ENCODE results near the gene PRIM1.
"Not testable (repeated sequence)": the region's sequence is repeated elsewhere in the genome, so short reads cannot be mapped to it uniquely, and the experiment has no call there.

The PRIM1 gene

DNA sequence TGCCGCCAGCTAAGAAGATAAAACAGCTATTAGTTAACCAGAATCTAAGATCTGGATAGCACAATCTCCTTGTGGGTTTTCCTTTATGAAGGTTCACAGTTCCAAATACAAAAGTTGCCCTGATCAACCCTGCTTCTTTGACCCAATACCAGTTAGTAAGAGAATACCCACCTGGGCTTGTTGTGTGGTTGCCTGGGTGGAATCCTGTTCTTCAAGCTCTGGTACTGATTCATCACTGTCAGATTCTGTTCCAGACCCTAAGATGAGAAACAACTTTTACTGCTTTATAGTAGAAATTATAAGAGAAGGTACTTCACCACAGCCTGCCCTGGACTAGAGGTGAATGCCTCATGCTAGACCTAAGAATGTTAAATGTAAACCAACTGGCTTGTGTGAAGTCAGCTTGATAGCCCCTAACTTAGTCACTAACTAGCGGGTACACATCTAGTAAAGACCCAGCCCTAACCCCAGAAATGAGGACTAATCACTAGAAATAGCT lies 37.6 kb downstream of the PRIM1 start:
- no peak for FAIRE-seq
- TF ChIP-seq, protein P1, sequence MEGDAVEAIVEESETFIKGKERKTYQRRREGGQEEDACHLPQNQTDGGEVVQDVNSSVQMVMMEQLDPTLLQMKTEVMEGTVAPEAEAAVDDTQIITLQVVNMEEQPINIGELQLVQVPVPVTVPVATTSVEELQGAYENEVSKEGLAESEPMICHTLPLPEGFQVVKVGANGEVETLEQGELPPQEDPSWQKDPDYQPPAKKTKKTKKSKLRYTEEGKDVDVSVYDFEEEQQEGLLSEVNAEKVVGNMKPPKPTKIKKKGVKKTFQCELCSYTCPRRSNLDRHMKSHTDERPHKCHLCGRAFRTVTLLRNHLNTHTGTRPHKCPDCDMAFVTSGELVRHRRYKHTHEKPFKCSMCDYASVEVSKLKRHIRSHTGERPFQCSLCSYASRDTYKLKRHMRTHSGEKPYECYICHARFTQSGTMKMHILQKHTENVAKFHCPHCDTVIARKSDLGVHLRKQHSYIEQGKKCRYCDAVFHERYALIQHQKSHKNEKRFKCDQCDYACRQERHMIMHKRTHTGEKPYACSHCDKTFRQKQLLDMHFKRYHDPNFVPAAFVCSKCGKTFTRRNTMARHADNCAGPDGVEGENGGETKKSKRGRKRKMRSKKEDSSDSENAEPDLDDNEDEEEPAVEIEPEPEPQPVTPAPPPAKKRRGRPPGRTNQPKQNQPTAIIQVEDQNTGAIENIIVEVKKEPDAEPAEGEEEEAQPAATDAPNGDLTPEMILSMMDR (IDR thresholded peaks at IDR 0.05; ENCODE audit: insufficient read depth, missing control alignments) = no peak
- DNase-seq (ENCODE audit: insufficient read length, low spot score) = no peak

DNA sequence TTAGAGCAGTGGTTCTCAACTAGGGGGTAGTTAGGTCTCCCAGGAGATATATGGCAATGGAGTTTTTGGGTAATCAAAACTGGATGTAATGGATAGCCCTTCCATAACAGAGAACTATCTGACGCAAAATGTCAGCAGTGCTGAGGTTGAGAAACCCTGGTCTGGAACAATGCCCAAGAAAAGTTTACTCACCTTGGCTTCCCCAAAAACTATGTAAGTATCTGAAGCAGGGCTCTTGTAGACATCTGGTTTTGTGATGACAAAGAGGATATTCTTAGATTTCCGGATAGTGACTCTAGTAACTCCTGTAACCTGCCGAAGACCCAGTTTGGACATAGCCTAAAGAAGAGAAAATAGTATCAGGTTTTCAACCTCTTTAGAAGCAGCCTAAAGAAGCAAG lies 38.8 kb downstream of the PRIM1 start:
- FAIRE-seq (no peak), DNase-seq (ENCODE audit: insufficient read length, low spot score) (no peak)
- TF ChIP-seq, protein P1 (IDR thresholded peaks at IDR 0.05; ENCODE audit: insufficient read depth, missing control alignments) = no peak

DNA sequence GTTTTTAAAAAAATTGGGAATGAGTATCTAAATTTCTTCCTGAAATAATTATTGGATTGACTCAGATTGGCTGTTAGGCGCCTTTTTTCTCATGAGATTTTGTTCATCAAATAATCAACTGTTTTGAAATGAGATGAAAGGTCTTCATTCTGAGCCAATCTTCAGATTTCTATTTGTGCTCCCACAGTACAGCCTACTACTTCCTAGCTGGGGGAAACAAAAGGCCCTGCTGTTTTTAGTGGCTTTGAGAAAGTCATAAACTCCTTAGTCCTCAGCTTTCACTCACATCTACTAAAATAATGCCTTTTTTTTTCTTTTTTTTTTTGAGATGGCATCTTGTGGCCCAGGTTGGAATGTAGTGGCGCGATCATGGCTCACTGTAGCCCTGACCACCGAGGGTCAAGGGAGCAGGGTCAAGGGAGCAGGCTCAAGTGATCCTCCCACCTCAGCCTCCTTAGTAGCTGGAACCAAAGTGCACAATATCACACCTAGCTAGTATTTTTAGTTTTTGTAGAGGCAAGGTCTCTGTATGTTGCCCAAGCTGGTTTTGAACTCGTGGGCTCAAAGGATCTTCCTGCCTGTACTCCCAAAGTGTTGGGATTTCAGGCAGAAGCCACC lies 42.3 kb downstream of the PRIM1 start:
- DNase-seq (ENCODE audit: insufficient read length, low spot score) = no peak
- TF ChIP-seq, protein P1 (IDR thresholded peaks at IDR 0.05; ENCODE audit: insufficient read depth, missing control alignments) = no peak
- FAIRE-seq = no peak

DNA sequence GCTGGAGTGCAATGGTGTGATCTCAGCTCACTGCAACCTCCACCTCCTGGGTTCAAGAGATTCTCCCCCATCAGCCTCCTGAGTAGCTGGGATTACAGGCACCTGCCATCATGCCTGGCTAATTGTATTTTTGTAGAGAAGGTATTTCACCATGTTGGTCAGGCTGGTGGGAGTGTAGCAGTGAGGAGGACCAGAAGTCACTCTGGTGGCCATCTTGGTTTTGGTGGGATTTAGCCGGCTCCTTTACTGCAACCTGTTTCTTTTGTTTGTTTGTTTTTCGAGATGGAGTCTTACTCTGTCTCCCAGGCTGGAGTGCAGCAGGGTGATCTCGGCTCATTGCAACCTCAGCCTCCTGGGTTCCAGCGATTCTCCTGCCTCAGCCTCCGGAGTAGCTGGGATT lies 47.6 kb downstream of the PRIM1 start:
- not testable (repeated sequence) for DNase-seq (ENCODE audit: insufficient read length, low spot score); FAIRE-seq

DNA sequence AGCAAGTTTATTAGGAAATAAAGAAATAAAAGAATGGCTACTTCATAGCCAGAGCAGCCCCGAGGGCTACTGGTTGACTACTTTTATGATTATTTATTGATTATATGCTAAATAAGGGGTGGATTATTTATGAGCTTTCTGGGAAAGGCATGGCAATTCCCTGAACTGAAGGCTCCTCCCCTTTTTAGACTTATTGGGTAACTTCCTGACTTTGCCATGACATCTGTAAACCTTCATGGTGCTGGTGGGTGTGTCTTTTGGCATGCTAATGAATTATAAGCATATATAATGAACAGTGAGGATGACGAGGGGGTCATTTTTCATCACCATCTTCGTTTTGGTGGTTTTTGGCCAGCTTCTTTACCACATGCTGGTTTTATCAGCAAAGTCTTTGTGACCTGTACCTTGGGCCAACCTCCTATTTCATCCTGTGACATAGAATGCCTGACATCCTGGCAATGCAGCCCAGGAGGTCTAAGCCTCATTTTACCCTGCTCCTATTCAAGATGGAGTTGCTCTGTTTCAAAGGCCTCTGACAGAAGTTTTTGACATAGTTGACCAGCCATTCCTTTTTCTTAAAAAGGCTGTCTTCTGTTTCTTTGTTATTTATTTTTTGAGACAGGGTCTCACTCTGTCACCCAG lies 53.0 kb downstream of the PRIM1 start:
- FAIRE-seq (no peak), DNase-seq (ENCODE audit: insufficient read length, low spot score) (no peak)
- TF ChIP-seq, protein P1 (IDR thresholded peaks at IDR 0.05; ENCODE audit: insufficient read depth, missing control alignments) = no peak

DNA sequence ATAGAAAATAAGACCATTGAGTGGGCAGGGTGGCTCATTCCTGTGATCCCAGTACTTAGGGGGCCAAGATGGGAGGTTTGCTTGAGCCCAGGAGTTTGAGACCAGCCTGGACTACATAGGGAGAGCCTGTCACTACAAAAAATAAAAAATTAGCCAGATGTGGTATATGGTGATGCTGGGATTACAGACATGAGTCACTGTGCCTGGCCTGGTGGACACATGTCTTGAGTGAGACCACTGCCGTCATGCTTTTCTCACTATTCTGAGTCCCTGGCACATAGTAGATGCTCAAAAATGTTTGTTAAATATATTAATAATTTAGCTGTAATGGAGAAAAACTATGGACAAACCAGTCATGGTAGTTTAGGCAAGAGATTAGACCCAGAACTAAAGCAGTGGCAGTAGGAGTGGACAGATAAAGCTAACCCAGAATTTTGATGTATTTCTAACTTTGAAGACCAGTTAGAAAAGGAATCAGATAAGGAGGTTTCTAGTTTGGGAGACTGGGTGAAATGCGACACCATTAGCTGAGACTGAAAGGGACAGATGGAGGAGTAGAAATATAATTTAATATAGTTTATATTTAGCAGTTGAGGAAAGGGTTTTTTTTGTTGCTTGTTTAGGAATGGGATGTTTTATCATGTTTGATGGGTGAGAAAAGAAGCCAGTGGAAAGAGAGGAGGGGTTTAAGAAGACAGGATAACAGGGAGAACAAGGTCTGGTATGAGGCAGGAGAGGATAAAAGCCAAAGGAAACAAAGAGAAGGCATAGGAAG lies 56.6 kb downstream of the PRIM1 start:
- FAIRE-seq (no peak), DNase-seq (ENCODE audit: insufficient read length, low spot score) (no peak)
- TF ChIP-seq, protein P1 (IDR thresholded peaks at IDR 0.05; ENCODE audit: insufficient read depth, missing control alignments) = no peak

DNA sequence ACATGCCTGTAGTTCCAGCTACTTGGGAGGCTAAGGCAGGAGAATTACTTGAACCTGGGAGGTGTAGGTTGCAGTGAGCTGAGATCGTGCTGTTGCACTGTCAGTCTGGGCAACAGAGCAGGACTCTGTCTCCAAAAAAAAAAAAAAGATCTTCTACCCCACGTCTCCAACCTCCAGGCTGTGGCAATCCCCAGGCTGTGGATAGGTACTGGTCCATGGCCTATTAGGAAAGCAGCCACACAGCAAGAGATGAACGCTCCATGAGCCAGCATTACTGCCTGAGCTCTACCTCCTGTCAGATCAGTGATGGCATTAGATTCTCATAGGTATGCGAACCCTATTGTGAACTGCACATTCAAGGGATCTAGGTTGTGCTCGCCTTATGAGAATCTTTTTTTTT lies 58.0 kb downstream of the PRIM1 start:
- DNase-seq (ENCODE audit: insufficient read length, low spot score) = no peak
- TF ChIP-seq, protein P1 (IDR thresholded peaks at IDR 0.05; ENCODE audit: insufficient read depth, missing control alignments) = no peak

More for the DNA sequence above, 58.0 kb downstream of the PRIM1 start:
- no peak for FAIRE-seq
